HepG2 (cell line): ENCODE measurements around the gene KRT40. TPM values are rescaled to one million over a fixed set of nuclear protein-coding genes. Genes with fewer than 3 reads are reported as not detected.
A peak's percentile ranks its signal among the peaks of the same experiment; 100 is the strongest.

Experiments used
- ATAC-seq: fragments of 200-7000 bp; cut with Tn5 transposase; 3 replicates; pipeline ENCODE4 v1.9.1; 2020; ENCODE audit warnings: mild to moderate bottlenecking, moderate library complexity
- BruUV-seq: library from RNA; stranded (reverse); fragments of 400-500 nt; replicated peaks from 2 replicates; lab custom pipeline; 2021; lab: Mats Ljungman, UMichigan
- CTCF ChIA-PET: fragments of 300-600 bp; formaldehyde crosslinking; extraction: SDS; loops from one replicate; lab custom pipeline; 2021; ENCODE audit warnings: low total read pairs, inconsistent platforms, low intra/inter-chr PET ratio; lab: Yijun Ruan, JAX
- POLR2A ChIA-PET: fragments of 350-600 bp; sonication (Branson Sonifier 250); formaldehyde crosslinking; loops from one replicate; lab custom pipeline; 2020; ENCODE audit warnings: antibody characterized with exemption, inconsistent platforms; lab: Yijun Ruan, JAX
- DNase-seq: peaks from one replicate; pipeline ENCODE4 v3.0.0-alpha.2; 2015; ENCODE audit warnings: low spot score
- FAIRE-seq: peaks from 3 replicates; lab custom pipeline; 2011; peaks lifted over from hg19 to GRCh38; lab: Jason Lieb, UNC
- H2AFZ ChIP-seq: one replicate; pipeline ENCODE4 v1.6.1; 2011; ENCODE audit warnings: low read length, inconsistent platforms
- H3K27ac ChIP-seq: fragments of 300-600 bp; 3 replicates; pipeline ENCODE4 v1.8.0; 2011; ENCODE audit warnings: mixed run types, mild to moderate bottlenecking, mixed read lengths, low read length, inconsistent platforms; ENCODE audit not compliant: insufficient read depth; ENCODE audit errors: extremely low read length
- H3K27me3 ChIP-seq, 2 experiments: fragments of 200-600 bp in 1 of 2; 2 replicates in 1 of 2; 3 replicates in 1 of 2; pipeline versions ENCODE4 v1.6.0 to v1.8.0; 2011; ENCODE audit warnings: low read length in 2 of 2, mild to moderate bottlenecking in 2 of 2, moderate library complexity in 2 of 2, inconsistent platforms in 1 of 2; ENCODE audit not compliant: insufficient read depth in 2 of 2, control insufficient read depth in 1 of 2
- H3K36me3 ChIP-seq, 2 experiments: fragments of 200-600 bp in 1 of 2; replicated peaks in 1 of 2; 2 replicates in 1 of 2; 3 replicates in 1 of 2; pipeline versions ENCODE4 v1.5.1 to v1.8.0; 2011; ENCODE audit warnings: low read length in 2 of 2, inconsistent platforms in 1 of 2; ENCODE audit not compliant: insufficient read depth in 2 of 2, control insufficient read depth in 1 of 2
- H3K4me1 ChIP-seq: 2 replicates; pipeline ENCODE4 v1.5.1; 2012; ENCODE audit warnings: low read length, inconsistent platforms; ENCODE audit not compliant: insufficient read depth
- H3K4me2 ChIP-seq: 2 replicates; pipeline ENCODE4 v1.6.0; 2011; ENCODE audit warnings: low read depth, low read length, inconsistent platforms
- H3K4me3 ChIP-seq, 3 experiments: fragments of 200-600 bp in 1 of 3; sonication (generic), shearing (Covaris generic) in 1 of 3; replicated peaks in 1 of 3; 2 replicates each; pipeline ENCODE4 v1.5.1; 2011 to 2016; ENCODE audit warnings: low read length in 3 of 3, inconsistent platforms in 2 of 3, low read depth in 2 of 3, mild to moderate bottlenecking in 2 of 3, control low read depth in 1 of 3, mixed read lengths in 1 of 3; ENCODE audit not compliant: insufficient read depth in 1 of 3
- H3K79me2 ChIP-seq: one replicate; pipeline ENCODE4 v1.6.1; 2011; ENCODE audit warnings: low read length, inconsistent platforms; ENCODE audit not compliant: insufficient read depth
- H3K9ac ChIP-seq: 2 replicates; pipeline ENCODE4 v1.6.0; 2011; ENCODE audit warnings: mild to moderate bottlenecking, low read depth, low read length, inconsistent platforms; ENCODE audit not compliant: insufficient read depth
- H3K9me3 ChIP-seq: 2 replicates; pipeline ENCODE4 v1.5.1; 2012; ENCODE audit warnings: mild to moderate bottlenecking, low read length
- H4K20me1 ChIP-seq: 2 replicates; pipeline ENCODE4 v1.6.0; 2011; ENCODE audit warnings: inconsistent platforms, mild to moderate bottlenecking, low read length, moderate library complexity; ENCODE audit not compliant: insufficient read depth
- DDIT3 ChIP-seq: sonication (generic); formaldehyde crosslinking; IDR thresholded peaks from 2 replicates; pipeline ENCODE4 v1.4.0; 2020; ENCODE audit warnings: mild to moderate bottlenecking, missing genetic modification reagents
- MIXL1 ChIP-seq: IDR thresholded peaks from 2 replicates; pipeline ENCODE4 v1.6.1; 2016
- MTA3 ChIP-seq: sonication (generic); formaldehyde crosslinking; IDR thresholded peaks from 2 replicates; pipeline ENCODE4 v1.4.0; 2020; ENCODE audit warnings: missing genetic modification reagents
- RNF2 ChIP-seq: fragments of 450-650 bp; conservative IDR thresholded peaks from 2 replicates; pipeline ENCODE4 v1.6.1; 2016; ENCODE audit warnings: low read depth
- ZFP62 ChIP-seq: sonication (generic); formaldehyde crosslinking; IDR thresholded peaks from 2 replicates; pipeline ENCODE4 v1.4.0; 2020; ENCODE audit warnings: missing genetic modification reagents
- ZNF687 ChIP-seq: sonication (generic); formaldehyde crosslinking; IDR thresholded peaks from 2 replicates; pipeline ENCODE4 v1.5.1; 2020; ENCODE audit warnings: mild to moderate bottlenecking, missing genetic modification reagents, moderate library complexity
- ZSCAN9 ChIP-seq: IDR thresholded peaks from 2 replicates; pipeline ENCODE4 v1.6.1; 2016; ENCODE audit warnings: borderline replicate concordance
- WGBS: methylation state at CpG from one replicate; pipeline ENCODE4 v1.1.6; 2017; ENCODE audit warnings: low lambda C conversion rate; 5-methylcytosine and 5-hydroxymethylcytosine counted together
- in situ Hi-C: cut with HindIII; loops from 2 replicates; pipeline ENCODE4 v1.10.0; 2017; ENCODE audit warnings: low pct_unique_long_range_greater_than_20kb; ENCODE audit not compliant: extremely low pct_ligation_motif_present
- intact Hi-C: fragments of 100-400 bp; cut with micrococcal nuclease; formaldehyde crosslinking; loops from one replicate; pipeline ENCODE4 v1.10.0; 2022; ENCODE audit not compliant: unreplicated experiment
- polyA plus RNA-seq, 8 experiments: library from polyadenylated mRNA; depleted of rRNA in 3 of 8; stranded (reverse) in 7 of 8; unstranded in 1 of 8; fragments of >200 nt; fragmentation: Illumina TruSeq in 4 of 8; extraction: Trizol in 4 of 8; gene quantifications; 2 replicates each; pipeline versions ENCODE4 v1.2.1 to v1.2.3, GENCODE V29; 2011 to 2016; ENCODE audit warnings: low read depth in 4 of 8, missing spikeins in 1 of 8, mixed read lengths in 1 of 8; ENCODE audit not compliant: insufficient read depth in 1 of 8
- total RNA-seq, 5 experiments: library from RNA; depleted of rRNA; stranded (reverse); fragments of >200 nt; fragmentation: Illumina TruSeq; extraction: Trizol; gene quantifications; 2 replicates each; pipeline ENCODE4 v1.2.3, GENCODE V29; 2016; ENCODE audit warnings: low read depth in 1 of 5

The KRT40 gene
- total and polyA plus RNA-seq, 2 of the 13 experiments (the other 11 are each of a cell fraction or from before 2014, with no cell fraction given): not detected

GRCh38 chr17:41029633-41030245, 45.6 kb upstream of the KRT40 start, which contains the start of gene KRTAP1-4 (continued):
- TF ChIP-seq ZNF687 (CRISPR knock-in tag): no peak
- no peak for TF ChIP-seq RNF2
- TF ChIP-seq ZSCAN9 (CRISPR knock-in tag): no peak
- no peak for TF ChIP-seq MTA3 (CRISPR knock-in tag)
- no peak for TF ChIP-seq ZFP62 (CRISPR knock-in tag)
- no peak for TF ChIP-seq DDIT3 (CRISPR knock-in tag)

- 61% methylated on average over 5 of the region's 9 CpGs for WGBS
- H3K9ac ChIP-seq: no peak within 1 kb of the TSS
- H4K20me1 ChIP-seq: no peaks in the 10 kb centered on the region
- no peak within 1 kb of the TSS for H3K4me2 ChIP-seq
- H3K27me3 ChIP-seq: no peaks in the 10 kb centered on the region; a peak in 1 of 5 replicates
- in situ Hi-C loops (no loop called here), intact Hi-C loops (no loop called here)
- no peaks in the 10 kb centered on the region for H3K4me1 ChIP-seq
- H2AFZ ChIP-seq: no peak within 1 kb of the TSS
- POLR2A ChIA-PET: interaction anchor here (0.6 kb wide), 1 partner anchor 1260 kb away, joined by 3 read pairs; no protein-coding TSS in a partner anchor
- ATAC-seq: no peak
- no TSS peak for BruUV-seq
- no peaks in the 10 kb centered on the region for H3K9me3 ChIP-seq
- TF ChIP-seq MIXL1 (CRISPR knock-in tag) (no peak), ZNF687 (CRISPR knock-in tag) (peak; percentile 23; the same call in 1 of the 2 replicates)
- H3K4me3 ChIP-seq: no peak within 1 kb of the TSS
- DNase-seq: no peak
- H3K36me3 ChIP-seq: no peaks in the 10 kb centered on the region
- H3K79me2 ChIP-seq: no peaks in the 10 kb centered on the region
- CTCF ChIA-PET: no interaction called here
- H3K27ac ChIP-seq: no peak within 1 kb of the TSS
- no peak for FAIRE-seq
These were observed 42.8 kb upstream of the KRT40 start, which contains the start of gene KRTAP1-5 for GRCh38 chr17:41026715-41027471. KRTAP1-5 (minus strand) TSS chr17:41027208; CDS start chr17:41027155, 53 bp downstream.
